Hepatocyte (in vitro differentiated cells): Measurements from ENCODE around the gene CORO7.

ENCODE experiments used
- CTCF ChIP-seq: fragments of 200-600 bp; sonication (generic); IDR thresholded peaks from 2 replicates; pipeline ENCODE4 v1.5.1; 2016; ENCODE audit warnings: antibody characterized with exemption, mild to moderate bottlenecking; ENCODE audit not compliant: poor library complexity
- EZH2phosphoT487 ChIP-seq: fragments of 200-600 bp; sonication (generic); IDR thresholded peaks from one replicate; pipeline ENCODE4 v1.6.1; 2018; ENCODE audit warnings: antibody characterized with exemption, mild to moderate bottlenecking, low read depth, moderate library complexity; ENCODE audit not compliant: unreplicated experiment, severe bottlenecking

GRCh38 chr16:4322121-4323052, 94.0 kb downstream of the CORO7 start:
- TF ChIP-seq CTCF: no peak
- no peak for TF ChIP-seq EZH2phosphoT487
